HT-29 (cell line): Measurements from ENCODE around the gene FBXW10B. TPM values are rescaled to one million over a fixed set of nuclear protein-coding genes. Genes with fewer than 3 reads are reported as not detected.
A peak's percentile ranks its signal among the peaks of the same experiment; 100 is the strongest.
"Not testable (repeated sequence)": the region's sequence is repeated elsewhere in the genome, so short reads cannot be mapped to it uniquely, and the experiment has no call there.

ENCODE experiments used
- DNase-seq: peaks from one replicate; pipeline ENCODE4 v3.0.0-alpha.2; 2015; ENCODE audit warnings: low spot score
- total RNA-seq: library from RNA; depleted of rRNA; stranded (reverse); fragments of >200 nt; shearing (Covaris generic); gene quantifications from 2 replicates; pipeline ENCODE4 v1.2.3, GENCODE V29; 2014; rRNA removed

FBXW10B gene, protein sequence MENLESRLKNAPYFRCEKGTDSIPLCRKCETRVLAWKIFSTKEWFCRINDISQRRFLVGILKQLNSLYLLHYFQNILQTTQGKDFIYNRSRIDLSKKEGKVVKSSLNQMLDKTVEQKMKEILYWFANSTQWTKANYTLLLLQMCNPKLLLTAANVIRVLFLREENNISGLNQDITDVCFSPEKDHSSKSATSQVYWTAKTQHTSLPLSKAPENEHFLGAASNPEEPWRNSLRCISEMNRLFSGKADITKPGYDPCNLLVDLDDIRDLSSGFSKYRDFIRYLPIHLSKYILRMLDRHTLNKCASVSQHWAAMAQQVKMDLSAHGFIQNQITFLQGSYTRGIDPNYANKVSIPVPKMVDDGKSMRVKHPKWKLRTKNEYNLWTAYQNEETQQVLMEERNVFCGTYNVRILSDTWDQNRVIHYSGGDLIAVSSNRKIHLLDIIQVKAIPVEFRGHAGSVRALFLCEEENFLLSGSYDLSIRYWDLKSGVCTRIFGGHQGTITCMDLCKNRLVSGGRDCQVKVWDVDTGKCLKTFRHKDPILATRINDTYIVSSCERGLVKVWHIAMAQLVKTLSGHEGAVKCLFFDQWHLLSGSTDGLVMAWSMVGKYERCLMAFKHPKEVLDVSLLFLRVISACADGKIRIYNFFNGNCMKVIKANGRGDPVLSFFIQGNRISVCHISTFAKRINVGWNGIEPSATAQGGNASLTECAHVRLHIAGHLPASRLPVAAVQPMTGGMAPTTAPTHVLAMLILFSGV
- 0.31 and 0.43 TPM in 2 replicates for total RNA-seq

DNA sequence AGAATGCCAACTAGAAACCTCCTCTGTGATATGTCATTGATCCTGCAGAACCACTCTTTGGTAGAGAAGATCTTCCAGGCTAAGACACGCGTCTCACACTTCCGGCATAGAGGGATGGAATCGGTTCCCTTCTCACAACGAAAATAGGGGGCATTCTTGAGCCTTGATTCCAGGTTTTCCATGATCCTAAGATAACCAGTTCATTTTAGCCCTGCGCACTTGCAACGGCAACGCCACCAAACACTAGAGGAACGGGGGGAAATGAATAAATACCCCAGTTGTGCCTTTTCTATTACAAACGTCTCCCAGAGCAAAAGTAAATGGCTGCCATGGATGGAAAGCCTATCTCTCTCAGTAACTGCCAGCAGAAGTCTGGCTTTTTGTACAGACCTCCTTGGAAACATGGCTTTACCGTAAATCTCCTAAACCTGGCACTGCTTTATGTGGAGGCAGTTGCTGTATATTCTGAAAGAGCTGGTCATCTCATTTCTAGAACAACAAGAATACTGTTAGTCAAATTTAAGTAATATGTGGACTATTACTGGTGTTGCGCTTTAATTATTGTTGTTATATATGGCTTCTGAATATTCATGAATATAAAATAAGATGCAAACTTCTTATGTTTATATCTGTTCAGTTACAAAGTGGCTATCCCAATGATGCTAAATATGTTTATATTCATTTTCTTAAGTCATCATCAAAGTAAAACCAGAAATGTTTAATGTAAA lies at the start of gene FBXW10B:
Gene FBXW10B (minus strand): TSS at position 374 of the 728 bp plus-strand sequence. CDS start 192 bp downstream, at position 182.
- DNase-seq = not testable (repeated sequence)

DNA sequence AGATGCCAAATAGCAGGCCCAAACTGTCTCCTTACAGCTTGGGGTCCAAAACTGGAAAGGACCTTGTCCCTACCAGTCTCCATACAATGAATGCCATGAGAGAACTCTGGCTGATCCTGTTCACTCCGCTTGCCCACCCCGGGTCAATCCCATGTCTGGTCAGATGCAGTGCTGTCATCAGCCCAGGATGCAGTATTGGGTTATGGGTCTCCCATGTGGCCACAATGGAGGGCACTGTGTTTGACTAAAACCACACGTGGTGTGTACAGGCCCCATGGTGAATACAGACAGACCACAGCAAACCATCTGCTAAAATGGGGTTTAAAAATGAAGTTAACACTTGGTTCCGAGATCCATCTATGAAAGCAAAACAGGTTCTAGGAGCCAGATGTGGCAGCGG lies 44.2 kb upstream of the FBXW10B start:
- DNase-seq = no peak

DNA sequence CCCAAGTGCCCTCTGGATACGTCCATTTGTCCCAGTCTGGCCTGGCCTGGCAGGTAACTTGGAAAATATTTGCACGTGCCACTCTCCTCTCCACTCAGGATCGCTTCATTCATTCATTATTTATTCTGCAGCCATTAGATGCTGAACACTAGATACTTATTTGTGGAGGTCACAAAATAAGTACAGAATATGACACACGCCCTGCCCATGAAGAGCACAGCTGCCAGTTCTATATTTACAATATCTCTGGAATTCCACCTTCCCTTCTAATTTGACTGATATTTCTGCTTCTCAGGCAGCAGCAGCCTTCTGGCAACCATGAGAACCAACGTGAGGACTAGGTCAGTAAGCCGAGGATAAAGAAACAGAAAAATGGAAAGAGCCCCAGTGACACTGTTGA lies 43.7 kb upstream of the FBXW10B start:
- DNase-seq = no peak

DNA sequence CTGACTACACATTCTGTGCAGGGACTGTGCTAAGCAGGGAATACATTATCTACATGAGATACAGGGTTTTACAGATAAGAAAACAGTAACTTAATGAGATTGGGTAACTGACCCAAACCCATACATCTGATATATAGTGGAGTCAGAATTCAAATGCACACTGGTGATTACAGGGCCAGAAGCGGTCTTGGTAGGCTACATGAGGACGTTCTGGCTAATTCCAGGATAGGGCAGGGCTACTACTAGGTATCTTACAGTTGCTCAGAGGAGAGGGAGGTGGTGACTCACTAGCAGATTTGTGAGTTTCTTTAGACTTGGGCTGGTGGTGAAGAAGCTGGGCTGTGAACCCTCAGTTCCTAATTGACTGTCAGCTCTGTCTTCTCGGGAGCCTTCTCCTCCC lies 43.2 kb upstream of the FBXW10B start:
- no peak for DNase-seq

DNA sequence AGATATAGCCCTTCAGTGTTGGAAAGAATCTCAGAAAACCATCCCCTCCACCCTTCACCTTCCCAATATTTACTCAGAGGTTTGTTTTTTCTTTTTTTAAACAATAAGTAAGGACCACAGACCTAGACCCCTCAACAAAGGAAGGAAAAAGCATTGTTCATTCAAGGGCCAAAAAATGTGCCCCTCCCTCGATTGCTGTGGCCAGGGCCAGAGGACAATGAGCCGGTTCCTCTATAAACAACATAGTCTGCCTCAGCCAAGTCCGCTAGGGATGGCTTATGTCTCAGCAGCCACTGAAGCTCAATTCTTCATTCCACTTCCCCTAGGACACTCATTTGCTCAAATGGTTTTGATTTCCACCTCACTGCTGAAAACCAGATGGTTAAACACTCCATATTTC lies 40.6 kb upstream of the FBXW10B start:
- no peak for DNase-seq

DNA sequence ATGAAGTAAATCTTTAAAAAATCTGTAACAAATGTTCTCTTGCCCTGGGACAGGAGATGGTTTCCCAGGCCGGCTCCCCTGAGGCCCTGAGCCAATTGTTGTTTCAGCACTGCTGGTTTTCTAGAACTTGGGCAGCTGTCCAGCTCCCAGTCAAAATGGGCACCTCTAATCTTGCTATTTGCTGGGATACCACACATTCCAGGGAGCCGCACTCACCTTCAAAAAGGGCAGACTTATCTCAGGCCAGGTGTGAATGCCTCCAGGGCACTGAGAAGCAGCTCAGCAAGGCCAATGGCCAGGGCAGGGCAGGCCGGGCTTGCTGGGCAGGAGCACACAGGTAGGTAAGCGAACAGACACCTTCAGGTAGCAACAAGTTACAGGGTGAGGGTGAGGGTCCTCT lies 40.2 kb upstream of the FBXW10B start:
- DNase-seq = peak; percentile 55

DNA sequence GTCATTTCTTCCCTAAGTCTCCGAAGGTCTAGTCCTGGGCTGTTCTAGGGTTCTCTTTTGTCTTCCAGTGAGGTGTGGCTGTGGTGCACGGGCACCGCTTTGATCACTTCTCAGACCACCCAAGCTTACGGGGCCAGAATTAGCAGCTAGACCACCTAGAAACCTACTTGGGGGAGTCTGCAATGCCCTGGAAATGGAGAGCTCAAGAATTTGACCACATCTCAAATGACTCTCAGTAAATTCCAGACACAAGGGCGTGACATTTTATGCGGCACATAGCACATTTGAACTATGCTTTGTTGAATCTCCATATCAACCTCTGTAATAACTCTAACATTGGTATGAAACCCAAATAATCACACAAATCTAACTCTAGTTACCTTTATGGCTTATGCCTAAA lies 39.7 kb upstream of the FBXW10B start:
- DNase-seq = peak; percentile 9

DNA sequence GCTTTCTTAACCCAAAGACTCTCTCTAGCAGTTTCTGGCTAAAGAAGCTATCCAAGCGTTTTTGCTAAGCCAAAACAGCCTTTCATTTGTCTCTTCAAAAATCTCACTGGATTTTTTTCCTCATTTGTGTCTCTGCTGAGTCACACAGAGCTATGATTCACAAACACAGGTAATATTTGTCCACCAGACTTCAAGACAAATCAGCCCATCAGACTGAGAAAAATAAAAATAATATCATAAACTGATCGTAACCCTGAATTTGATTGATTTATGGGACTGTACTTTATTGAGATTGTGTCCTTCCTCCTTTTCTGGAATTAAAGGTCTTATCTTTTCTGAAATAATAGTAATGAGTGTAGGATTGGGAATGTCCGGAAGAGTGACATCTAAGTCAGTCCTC lies 38.8 kb upstream of the FBXW10B start:
- DNase-seq = peak; percentile 18

DNA sequence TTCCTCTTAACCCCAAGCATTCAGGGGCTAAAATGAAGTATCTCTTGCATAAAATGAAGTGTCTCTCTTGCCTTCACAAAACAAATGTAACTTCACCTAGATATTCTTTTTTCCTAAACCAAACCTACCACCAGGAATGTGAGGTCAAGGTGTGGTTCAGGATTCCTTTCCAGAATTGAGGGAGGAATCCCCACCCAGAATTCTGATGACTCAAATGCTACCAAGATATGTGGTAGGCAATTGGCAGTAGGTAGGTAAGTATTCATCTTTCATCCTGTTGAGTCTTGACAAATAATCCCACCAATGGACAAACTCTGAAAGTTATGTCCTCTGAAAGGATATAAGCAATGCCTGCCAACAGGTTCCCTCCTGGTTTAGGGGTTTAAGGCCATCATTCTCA lies 38.4 kb upstream of the FBXW10B start:
- DNase-seq = peak; percentile 24

DNA sequence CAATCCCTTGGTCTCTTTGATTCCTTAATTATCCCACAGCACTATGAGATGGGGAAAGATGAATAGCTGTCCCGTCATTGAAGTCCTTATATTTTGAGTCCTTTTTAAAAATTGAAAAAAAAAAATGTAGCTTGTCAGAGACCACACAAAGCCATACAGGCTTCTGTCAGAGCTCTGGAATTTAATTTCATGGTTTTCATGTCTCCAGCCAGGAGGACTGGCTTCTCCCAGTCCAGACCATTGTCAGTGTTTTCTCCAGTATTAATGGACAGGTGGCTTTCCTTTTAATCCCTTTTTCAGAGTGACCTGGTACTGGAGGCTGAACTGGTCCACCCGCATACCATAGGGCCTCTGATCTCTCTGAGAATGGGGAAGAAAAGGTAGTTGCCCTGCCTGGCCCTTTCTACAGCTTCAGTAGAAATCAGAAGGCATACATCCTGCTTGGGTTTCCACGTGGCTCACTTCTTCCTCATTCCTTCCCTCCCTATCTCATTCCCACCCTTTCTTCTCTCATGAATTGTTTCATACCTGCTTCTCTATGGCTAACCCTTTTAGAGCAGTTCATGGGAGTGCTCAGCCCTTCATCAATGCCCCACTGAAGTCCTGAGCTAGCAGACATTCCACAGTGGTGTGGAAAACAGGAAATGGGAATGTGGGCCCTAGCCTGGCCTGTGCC lies 35.5 kb upstream of the FBXW10B start:
- DNase-seq = peak; percentile 85

DNA sequence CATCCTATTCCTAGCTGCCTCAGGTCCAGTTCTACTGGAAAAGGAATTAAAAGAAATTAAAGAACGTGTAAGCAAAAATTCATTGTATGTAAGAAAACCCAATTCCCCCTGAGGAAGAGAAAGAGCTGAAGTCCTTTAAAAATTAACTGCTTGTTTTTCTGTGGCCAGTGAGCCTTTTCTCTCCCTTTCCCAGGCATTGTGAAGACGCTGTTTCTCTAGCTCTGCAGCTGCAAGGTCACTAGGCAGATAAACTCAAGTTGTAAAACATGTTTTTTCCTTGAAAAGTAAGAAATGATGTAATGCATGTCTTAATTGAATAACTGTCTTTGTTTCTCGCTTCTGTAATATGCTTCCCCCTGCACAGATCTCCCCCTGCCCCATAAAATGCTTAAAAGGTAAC lies 34.9 kb upstream of the FBXW10B start:
- not testable (repeated sequence) for DNase-seq

DNA sequence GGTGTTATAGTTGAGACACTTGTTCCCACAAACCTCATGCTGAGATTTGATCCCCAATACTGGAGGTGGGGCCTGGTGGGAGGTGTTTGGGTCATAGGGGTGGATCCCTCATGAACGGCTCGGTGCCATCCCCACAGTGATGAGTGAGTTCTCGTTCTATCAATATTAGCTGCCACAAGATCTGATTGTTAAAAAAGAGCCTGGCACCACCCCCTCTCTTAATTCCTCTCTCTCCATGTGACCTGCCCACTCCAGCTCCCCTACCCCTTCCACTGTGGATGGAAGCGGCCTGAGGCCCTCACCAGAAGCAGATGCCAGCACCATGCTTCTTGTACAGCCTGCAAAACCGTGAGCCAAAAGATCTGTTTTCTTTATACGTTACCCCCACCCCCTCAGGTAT lies 33.5 kb upstream of the FBXW10B start:
- DNase-seq = no peak

DNA sequence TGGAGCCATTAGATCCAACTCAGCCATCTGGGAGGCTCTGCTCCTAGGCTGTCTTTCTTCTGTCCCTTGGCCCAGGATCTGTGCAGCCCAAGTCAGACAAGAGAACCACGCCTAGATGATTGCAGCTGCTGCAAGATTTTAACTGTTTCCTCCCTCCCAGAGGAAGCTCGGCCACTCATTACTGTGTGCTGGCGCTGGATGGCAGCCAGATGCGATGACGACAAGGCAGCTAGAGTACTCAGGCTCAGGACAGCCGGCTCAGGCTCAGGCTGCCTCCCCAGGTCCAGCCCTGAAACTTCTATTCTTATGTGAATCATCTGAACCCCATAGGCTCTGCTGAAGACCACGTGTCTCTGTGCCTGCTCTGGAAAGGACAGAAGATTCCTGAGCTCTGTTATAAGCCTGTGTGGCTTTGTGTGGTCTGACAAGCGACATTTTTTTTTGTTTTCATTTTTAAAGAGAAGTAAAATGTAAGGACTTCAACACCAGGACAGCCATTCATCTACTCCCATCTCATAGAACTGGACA lies 32.1 kb upstream of the FBXW10B start:
- DNase-seq = peak; percentile 94

DNA sequence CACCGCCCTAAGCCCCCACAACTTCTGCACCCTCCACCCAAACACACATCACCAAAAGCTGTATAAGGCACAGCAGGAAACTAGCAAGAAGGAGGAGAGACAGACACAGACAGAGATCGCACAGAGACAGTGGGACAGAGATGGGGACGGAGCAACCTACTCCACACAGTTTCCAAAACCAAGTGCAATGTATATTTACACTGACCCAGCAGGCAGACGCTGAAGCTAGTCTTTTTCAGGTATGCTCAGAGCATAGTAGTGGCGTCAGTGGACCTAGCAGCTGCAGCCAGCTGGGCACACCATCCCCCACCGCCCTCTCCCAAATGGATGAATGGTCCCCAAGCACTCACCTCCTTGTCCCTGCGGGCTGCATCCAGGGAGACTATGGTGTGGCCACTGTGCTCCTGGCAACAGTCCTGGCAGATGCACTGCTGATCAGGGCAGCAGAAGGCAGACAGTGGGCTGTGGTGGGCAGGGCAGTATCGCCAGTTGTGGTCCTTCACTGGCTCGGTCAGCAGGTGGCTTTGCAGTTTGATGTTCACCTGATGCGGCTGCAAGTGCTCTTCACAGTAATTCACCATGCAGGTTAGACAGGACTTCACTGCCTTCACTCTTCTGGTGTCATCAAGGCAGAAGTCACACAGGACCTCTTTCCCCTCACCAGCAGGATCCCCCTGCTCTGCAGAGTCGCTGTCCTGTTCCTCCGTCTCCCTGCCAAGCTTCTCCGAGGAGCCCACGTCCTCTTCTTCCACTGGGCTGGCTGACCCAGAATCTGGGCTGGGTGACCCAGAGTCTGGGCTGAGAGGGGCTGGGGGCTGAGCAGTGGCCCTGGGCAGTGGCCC lies 31.5 kb upstream of the FBXW10B start:
- DNase-seq = peak; percentile 58

DNA sequence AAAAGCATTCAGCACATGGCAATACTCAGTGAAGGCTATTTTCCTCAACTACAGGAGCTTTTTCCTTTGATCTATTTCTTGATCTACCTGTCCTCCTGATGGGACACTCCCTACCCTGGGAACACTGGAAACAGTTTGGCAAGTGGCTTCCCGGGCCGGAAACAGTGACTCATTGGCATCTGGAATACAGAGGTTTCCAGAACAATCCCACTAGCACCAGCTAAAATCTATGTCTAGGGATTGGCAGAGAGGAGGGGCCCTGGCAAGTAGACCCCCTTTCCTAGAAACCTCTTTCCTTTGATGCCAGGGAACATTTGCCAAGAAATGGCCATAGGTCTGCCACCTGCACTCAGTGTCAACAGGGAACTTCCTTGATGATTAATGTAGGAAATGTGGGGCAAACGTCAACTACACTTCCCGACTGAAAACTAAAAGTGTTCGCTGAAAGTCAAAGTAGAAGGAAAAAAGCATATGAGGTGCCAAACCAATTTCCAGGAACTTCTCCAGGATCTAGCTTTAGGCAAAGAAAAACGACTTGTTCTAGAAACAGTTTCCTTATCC lies 30.4 kb upstream of the FBXW10B start:
- peak; percentile 73 for DNase-seq

DNA sequence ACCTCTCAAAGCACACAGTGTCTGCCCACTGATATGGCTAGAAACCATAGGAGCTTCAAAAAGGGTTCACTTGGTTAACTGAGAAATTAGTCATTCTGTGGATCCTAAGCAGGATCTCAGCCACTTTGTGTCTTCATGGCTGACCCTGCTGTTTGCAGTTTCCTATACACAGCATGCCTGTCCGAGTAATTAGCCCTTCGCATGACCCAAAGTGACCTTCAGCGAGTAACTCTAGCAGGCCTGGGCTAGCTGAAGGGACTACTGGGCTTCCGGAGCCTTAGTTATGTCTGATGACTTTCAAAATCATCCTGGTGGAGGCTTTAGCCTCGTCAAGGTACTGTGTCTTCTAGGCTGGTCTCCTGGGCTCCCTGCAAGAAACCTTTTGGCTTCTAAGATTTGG lies 28.9 kb upstream of the FBXW10B start:
- DNase-seq = no peak

DNA sequence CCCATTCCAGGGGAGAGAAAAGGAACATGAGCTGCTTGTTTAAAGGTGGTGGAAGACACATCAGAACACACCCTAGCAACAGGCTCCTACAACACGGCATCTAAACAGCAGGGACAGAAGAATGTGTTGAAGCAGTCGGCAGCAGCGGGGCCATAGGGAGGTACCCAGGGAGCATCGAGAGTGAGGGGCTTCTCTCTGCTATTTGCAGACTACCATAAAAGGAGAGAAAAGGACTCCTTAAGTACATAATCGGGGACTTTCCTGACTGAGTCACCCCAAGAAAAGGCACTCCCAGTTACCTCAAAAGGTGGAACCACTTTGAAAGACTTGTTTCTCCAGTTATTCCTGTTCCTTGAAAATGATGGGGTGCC lies 26.4 kb upstream of the FBXW10B start:
- DNase-seq = peak; percentile 77

DNA sequence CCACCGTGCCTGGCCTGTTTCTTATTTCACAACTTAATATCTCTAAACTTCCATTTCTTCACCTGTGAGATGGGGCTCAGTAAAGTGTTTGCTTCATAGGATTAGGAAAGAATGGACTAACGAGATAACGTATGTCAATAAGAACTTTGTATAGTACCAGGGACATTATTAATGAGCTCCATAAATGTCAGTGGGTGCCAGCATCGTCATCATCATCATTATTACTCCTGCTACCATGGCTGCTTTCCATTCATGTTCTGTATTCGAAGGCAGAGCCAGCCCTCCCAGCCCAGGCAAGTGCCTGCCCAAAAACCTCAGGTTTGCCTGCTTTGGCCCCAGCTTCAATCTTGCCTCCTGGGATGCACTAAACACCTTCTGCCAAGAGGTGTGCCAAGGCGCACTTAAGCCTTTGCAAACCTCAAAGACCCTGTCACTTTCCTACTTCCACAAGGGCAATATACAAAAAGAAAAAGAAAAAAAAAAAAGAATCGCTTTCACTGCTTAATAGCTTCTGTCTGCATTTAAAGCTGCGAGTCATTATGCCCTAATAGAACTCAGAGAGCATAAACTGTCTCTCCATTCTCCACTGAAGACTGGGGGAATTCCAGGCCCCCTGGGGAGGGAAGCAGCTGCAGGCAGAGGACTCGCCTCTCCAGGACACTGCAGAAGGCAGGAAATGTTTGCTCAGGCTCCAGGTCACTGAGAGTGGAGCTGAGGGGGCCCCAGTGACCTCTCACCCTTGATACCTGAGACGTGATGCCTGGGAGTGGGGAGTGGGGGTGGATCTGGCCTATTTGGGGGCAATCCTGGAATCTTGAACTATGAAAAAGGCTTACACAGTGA lies 25.8 kb upstream of the FBXW10B start:
- DNase-seq = peak; percentile 30
